Lower leg skin (tissue), 3 donors: ENCODE data around the gene KLHL42.
"Not testable (repeated sequence)": the region's sequence is repeated elsewhere in the genome, so short reads cannot be mapped to it uniquely, and the experiment has no call there.

ENCODE experiments used
- CTCF ChIP-seq, 3 donors: fragments of 450-650 bp; IDR thresholded peaks; one replicate each; pipeline ENCODE4 v1.5.1; 2016; ENCODE audit warnings: antibody characterized with exemption in 3 of 3, mild to moderate bottlenecking in 3 of 3, moderate library complexity in 2 of 3
- POLR2A ChIP-seq, 2 donors: fragments of 450-650 bp; IDR thresholded peaks; one replicate each; pipeline ENCODE4 v1.6.1; 2016 to 2017; ENCODE audit warnings: antibody characterized with exemption in 2 of 2, mild to moderate bottlenecking in 1 of 2, moderate library complexity in 1 of 2

- TF ChIP-seq CTCF, POLR2A (IDR thresholded peaks at IDR 0.05): not testable (repeated sequence)
Measured at GRCh38 chr12:27745734-27746133, 34.3 kb upstream of the KLHL42 start.
